Activated CD4-positive, alpha-beta memory T cell treated with anti-CD3 and anti-CD28 coated beads, Interleukin-2, amount 10 ng/mL, durations not matched to agents 7 days and 5 days (primary cell): Measurements from ENCODE around the gene ULBP3. TPM values are rescaled to one million over a fixed set of nuclear protein-coding genes. Genes with fewer than 3 reads are reported as not detected.
"Not testable (repeated sequence)": the region's sequence is repeated elsewhere in the genome, so short reads cannot be mapped to it uniquely, and the experiment has no call there.

Experiments
- CTCF ChIA-PET: fragments of 350-600 bp; sonication (Branson Sonifier 250); formaldehyde crosslinking; loops from one replicate; lab custom pipeline; 2021; ENCODE audit warnings: antibody characterized with exemption, inconsistent platforms; lab: Charles Lee
- POLR2A ChIA-PET: fragments of 350-600 bp; sonication (Branson Sonifier 250); formaldehyde crosslinking; loops from one replicate; lab custom pipeline; 2021; ENCODE audit warnings: antibody characterized with exemption; lab: Charles Lee
- DNase-seq: peaks from one replicate; pipeline ENCODE4 v3.0.0-alpha.2; 2020
- H3K27ac Mint-ChIP-seq: one replicate; pipeline ENCODE4 v1.8.0; 2021; ENCODE audit warnings: mild to moderate bottlenecking, mixed read lengths
- H3K27me3 Mint-ChIP-seq: one replicate; pipeline ENCODE4 v1.8.0; 2021; ENCODE audit warnings: mixed read lengths
- H3K36me3 Mint-ChIP-seq: one replicate; pipeline ENCODE4 v1.8.0; 2021; ENCODE audit warnings: low read depth, mixed read lengths
- H3K4me1 Mint-ChIP-seq: one replicate; pipeline ENCODE4 v1.8.0; 2021; ENCODE audit warnings: mixed read lengths
- H3K4me3 Mint-ChIP-seq: one replicate; pipeline ENCODE4 v1.8.0; 2021; ENCODE audit warnings: mild to moderate bottlenecking, mixed read lengths
- H3K9me3 Mint-ChIP-seq: one replicate; pipeline ENCODE4 v1.8.0; 2021; ENCODE audit warnings: mixed read lengths
- total RNA-seq, 2 experiments: library from RNA; stranded (reverse); gene quantifications; one replicate each; pipeline ENCODE4 v1.2.3, GENCODE V29; 2021

The ULBP3 gene
- total RNA-seq, 2 experiments from 2014 or later: 2.2 to 3.5 TPM

DNA sequence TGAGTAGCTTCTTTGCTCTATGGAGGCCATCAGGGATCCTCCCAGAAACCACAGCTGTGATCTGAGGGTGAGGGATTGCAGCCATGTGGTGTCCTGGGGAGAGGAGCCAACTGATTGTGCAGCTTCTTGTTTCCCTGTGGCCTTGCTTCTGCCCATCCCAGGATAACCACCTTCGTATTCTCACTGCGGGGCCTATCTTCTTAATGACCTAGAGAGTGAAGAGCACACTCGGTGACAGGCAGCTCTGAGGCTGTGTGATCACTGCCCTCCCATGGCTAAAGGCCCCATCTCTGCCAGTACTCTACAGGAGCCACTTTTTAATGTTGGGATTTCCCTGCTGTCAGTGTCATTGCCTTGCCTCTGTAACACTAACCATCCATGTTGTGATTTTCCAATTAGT lies 38.3 kb downstream of the ULBP3 start:
- no peak overlapping the region for H3K4me3 Mint-ChIP-seq
- ChIA-PET POLR2A (no interaction called here), CTCF (no interaction called here)
- peaks cover 2% of the 10 kb centered on the region for H3K4me1 Mint-ChIP-seq
- H3K36me3 Mint-ChIP-seq: no peaks in the 10 kb centered on the region
- H3K27ac Mint-ChIP-seq: no peak overlapping the region
- DNase-seq: no peak
- H3K9me3 Mint-ChIP-seq: no peaks in the 10 kb centered on the region
- H3K27me3 Mint-ChIP-seq: peaks cover 73% of the 10 kb centered on the region

DNA sequence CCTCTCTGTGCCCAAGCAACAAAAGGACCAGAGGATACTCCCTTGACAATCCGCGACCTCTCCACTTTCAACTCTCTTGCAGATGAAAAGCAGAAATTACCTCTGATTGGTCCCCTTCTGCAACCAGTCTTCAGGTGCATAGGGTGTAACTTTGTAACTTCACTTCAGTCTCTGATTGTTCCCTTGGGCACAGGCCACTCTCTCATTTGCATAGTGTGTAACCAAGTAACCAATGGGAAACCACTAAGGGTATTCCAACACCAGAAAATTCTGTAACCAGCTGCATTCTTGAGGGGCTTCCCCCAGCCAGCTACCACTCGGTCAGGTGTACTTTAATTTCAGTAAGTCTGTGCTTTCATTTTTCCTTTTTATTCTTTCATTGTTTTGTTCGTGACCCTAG lies 39.2 kb downstream of the ULBP3 start:
- H3K27me3 Mint-ChIP-seq: peaks cover 76% of the 10 kb centered on the region

DNA sequence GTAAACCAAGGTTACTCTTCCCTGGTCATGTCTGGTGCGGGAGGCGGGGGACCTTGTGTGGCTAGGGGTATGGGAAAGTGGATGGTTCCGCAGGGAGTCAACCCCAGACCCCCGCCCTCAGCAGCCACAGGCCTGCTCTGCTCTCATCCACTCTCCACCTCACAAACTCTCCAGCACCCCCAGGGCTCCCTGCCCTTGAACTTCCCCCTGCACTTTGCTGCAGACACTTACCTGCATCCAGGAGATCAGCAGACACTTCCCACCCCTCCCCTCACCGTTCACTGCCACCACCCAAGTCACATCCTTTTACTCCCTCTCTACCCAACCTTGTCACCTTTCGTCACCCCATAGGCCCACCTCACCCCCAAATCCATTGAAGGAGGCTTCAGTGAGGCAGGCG lies 39.6 kb downstream of the ULBP3 start:
- CTCF ChIA-PET: no interaction called here
- POLR2A ChIA-PET: no interaction called here
- Mint-ChIP-seq H3K4me1 (peaks cover 7% of the 10 kb centered on the region), H3K9me3 (no peaks in the 10 kb centered on the region), H3K27ac (no peak overlapping the region), H3K36me3 (no peaks in the 10 kb centered on the region), H3K4me3 (no peak overlapping the region), H3K27me3 (peaks cover 76% of the 10 kb centered on the region)
- DNase-seq: no peak

More for the DNA sequence above, 39.2 kb downstream of the ULBP3 start:
- Mint-ChIP-seq H3K4me3 (no peak overlapping the region), H3K9me3 (no peaks in the 10 kb centered on the region), H3K4me1 (peaks cover 7% of the 10 kb centered on the region), H3K36me3 (no peaks in the 10 kb centered on the region), H3K27ac (no peak overlapping the region)
- no peak for DNase-seq
- CTCF ChIA-PET: no interaction called here
- POLR2A ChIA-PET: no interaction called here

DNA sequence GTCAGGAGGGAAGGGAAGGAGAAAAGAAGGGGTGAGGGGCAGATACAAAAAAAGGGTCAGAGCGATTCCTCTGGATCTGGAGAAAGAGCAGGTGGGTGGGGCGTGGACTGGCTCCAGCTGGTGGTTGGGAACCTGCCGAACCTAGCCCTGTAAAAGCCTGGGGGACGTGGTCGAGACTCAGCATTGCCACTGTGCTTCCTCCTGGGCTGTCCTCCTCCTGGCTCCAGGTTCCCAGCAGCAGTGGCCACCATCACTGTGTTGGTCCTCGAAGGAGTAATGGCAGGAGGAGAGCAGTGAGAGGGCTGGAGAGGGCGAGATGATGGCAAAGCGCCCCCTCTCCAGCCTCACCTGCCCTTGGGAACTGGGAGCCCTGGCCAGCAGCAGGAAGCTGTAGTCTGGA lies 40.1 kb downstream of the ULBP3 start:
- no peak for DNase-seq
- CTCF ChIA-PET: no interaction called here
- Mint-ChIP-seq H3K27ac (no peak overlapping the region), H3K9me3 (no peaks in the 10 kb centered on the region), H3K4me3 (no peak overlapping the region), H3K4me1 (peaks cover 7% of the 10 kb centered on the region), H3K36me3 (no peaks in the 10 kb centered on the region), H3K27me3 (peaks cover 76% of the 10 kb centered on the region)
- POLR2A ChIA-PET: no interaction called here

DNA sequence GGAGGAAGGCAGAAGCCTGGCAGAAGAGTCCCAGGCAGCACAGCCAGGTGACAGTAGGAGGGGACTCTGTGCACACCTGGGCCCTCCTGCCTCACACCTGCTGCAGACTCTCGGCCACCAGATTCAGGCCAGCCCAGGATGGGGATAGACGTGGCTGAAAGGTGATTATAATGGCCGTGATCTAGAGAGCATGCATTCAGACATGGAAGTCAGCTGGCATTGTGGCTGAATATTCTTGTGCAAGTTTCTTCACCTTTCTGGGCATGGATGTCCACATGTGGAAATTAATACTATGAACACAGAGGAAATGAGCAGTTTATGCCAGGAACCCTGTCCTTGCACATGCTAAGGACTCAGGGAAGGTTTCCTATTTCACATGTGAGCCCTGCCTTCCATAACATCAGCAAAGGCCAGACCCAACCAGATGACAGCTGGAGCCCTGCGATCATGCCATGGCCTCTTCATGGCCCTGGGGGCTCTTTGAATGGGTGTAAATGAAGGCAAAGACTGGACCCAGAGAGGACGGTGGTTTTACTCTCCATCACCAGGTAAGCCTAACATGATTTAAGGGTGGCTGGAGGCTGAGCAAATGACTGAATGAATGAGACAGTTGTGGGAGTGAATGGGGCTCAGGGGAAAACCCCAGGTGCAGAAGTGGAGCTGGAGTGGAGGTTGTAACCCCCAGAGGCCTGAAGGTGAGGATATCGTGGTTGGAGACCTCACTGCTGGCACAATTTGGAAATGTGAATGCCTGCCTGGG lies 40.9 kb downstream of the ULBP3 start:
- DNase-seq: no peak
- Mint-ChIP-seq H3K9me3 (no peaks in the 10 kb centered on the region), H3K27ac (no peak overlapping the region), H3K36me3 (no peaks in the 10 kb centered on the region), H3K4me1 (peaks cover 7% of the 10 kb centered on the region), H3K4me3 (no peak overlapping the region), H3K27me3 (peaks cover 73% of the 10 kb centered on the region)
- POLR2A ChIA-PET: no interaction called here
- CTCF ChIA-PET: no interaction called here

DNA sequence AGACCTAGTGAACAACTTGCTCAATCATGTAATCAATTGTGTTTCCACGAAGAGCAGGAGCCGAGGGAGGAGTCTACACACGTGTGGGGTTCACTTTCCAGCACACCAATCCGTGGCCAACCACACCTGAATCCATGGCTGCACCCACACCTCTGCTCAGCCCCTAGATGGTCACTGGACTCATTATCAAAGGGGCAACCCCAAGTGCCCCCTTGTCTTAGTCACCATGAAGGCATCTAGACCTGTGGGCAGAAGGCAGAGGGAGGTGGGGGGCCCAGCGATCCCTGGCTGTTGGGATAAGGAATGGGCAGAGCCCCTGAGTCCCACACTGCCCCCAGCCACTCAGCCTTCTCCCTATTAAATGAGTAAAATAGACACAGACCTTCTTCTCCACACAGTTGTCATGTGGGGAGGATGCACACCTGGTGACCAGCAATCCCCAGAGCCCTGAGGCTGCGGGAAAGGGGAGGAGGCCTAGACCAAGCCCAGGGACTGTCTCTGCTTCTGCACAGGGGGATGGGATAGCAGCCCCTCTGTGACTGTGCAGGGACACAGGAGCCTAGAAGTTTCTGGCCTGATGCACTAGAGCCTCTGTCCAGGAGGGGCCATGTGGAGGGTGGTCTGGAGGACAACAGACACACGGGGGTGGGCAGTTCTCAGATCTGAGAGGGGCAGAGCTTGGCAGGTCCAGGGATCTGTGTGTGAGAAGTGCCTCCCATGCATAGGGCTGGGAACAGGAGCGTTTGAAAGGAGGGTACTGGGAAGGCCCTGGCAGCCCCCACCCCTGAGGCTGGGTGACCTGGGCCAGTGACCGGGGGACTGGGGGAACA lies 41.7 kb downstream of the ULBP3 start:
- Mint-ChIP-seq H3K4me3 (no peak overlapping the region), H3K27me3 (peaks cover 68% of the 10 kb centered on the region), H3K9me3 (no peaks in the 10 kb centered on the region), H3K4me1 (peaks cover 7% of the 10 kb centered on the region), H3K27ac (no peak overlapping the region), H3K36me3 (no peaks in the 10 kb centered on the region)
- POLR2A ChIA-PET: no interaction called here
- CTCF ChIA-PET: no interaction called here
- no peak for DNase-seq

DNA sequence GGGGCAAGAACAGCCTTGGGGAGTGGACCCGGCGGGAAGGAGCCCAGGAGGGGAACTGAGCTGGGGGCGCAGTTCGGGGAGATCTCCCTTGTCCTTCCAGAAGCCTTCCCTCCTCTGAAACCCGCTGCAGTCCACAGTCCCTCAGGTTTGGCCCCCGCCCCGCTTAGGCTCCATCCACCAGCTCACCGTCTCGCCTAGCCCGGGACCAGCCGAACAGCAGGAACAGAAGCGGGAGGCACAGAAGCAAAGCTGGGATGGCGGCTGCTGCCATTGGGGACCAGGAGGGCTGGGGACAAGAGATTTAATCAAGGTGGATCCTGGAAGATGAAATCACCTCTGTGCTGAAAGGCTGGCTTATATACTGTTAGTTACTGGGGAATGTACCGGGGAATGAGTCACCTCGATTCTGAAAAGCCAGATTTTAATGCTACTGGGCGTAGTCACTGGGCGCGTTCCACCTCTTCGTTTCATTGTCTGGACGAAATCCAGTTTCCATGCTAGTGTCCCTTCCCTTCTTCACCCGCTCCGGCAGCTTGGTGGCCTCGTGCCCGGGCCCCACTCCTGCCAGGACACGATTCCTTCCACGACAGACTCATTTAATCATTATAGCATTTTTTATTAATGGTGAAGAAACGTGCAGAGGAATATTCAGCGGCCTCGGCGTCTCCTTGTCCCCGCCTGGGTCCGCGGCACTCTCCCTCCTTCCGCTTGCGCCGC lies 43.6 kb downstream of the ULBP3 start, which contains the start of gene RAET1L:
TSS of gene RAET1L (minus strand) at position 332 of the 717 bp plus-strand sequence. CDS start at position 271, 61 bp downstream.
- DNase-seq: no peak
- ChIA-PET CTCF (interaction anchor here (0.7 kb wide), 1 partner anchor 9 kb away, joined by 4 read pairs; no protein-coding TSS in a partner anchor), POLR2A (no interaction called here)
- Mint-ChIP-seq H3K36me3 (no peaks in the 10 kb centered on the region), H3K9me3 (no peaks in the 10 kb centered on the region), H3K27ac (no peak within 1 kb of the TSS), H3K4me1 (peaks cover 7% of the 10 kb centered on the region), H3K27me3 (peaks cover 64% of the 10 kb centered on the region), H3K4me3 (no peak within 1 kb of the TSS)

DNA sequence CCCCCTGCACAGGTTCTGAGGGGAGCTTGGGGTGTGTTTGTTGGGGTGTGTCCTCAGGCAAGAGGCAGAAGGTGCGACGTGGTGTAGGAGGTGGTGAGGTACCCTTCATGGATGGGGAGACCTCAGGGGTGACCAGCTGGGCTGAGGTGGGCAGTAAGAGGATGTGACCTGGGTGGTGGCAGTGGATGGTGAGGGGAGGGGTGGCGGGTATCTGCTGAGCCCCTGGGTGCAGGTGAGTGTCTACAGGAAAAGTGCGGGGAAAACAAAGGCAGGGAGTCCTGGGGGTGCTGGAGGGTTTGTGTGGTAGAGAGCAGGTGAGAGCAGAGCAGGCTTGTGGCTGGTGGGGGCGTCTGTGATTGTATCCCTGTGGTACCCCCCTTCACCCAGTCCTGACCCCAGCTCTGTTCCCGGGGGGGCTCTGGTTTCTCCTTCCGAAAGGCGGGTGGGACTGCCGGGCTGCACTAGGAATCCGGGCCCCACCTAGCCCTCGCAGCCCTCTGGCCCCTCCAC lies 44.2 kb downstream of the ULBP3 start:
- ChIA-PET POLR2A (no interaction called here), CTCF (no interaction called here)
- Mint-ChIP-seq H3K4me3 (no peak overlapping the region), H3K36me3 (no peaks in the 10 kb centered on the region), H3K27ac (no peak overlapping the region), H3K27me3 (peaks cover 63% of the 10 kb centered on the region), H3K4me1 (peaks cover 7% of the 10 kb centered on the region), H3K9me3 (no peaks in the 10 kb centered on the region)
- DNase-seq: no peak

DNA sequence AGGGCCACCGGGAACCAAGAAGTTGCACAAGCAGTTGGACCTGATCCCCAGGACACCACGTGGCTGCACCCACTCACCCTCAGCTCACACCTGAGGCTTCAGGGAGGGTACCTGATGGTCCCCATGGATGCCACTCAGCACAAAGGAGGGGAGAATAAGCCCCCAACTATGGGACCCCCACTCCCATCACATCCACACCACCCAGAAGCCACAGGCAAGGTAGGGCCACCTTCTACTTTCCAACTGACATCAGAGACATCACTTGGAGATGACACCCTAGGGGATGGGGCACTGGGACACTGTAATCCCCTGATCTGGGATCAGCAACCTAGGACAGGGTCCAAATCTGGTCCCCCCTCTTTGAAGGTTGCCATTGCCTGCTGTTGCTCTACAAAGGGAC lies 44.9 kb downstream of the ULBP3 start:
- peaks cover 68% of the 10 kb centered on the region for H3K27me3 Mint-ChIP-seq
- CTCF ChIA-PET, H3K4me3 Mint-ChIP-seq, POLR2A ChIA-PET, H3K4me1 Mint-ChIP-seq, DNase-seq, H3K27ac Mint-ChIP-seq, H3K9me3 Mint-ChIP-seq, H3K36me3 Mint-ChIP-seq: not testable (repeated sequence)

DNA sequence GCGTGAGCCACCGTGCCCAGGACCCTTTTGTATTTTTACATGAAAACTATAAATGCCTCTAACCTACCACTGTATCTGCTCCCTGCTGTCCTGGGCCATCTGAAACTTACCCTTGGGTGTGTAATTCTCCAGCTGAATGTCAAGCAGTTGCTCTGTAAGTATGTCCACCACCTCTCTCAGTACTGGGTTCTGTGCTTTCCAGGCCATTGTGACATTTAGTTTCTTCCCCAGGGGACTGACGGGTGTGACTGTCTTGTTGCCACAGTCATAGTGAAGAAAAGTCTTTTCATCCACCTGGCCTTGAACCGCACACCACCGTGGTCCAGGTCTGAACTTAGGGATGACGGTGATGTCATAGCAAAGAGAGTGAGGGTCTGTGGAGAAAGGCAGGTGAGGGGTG lies 47.1 kb downstream of the ULBP3 start:
- H3K9me3 Mint-ChIP-seq, POLR2A ChIA-PET, DNase-seq, H3K4me3 Mint-ChIP-seq, CTCF ChIA-PET, H3K4me1 Mint-ChIP-seq, H3K27ac Mint-ChIP-seq, H3K36me3 Mint-ChIP-seq: not testable (repeated sequence)
- peaks cover 66% of the 10 kb centered on the region for H3K27me3 Mint-ChIP-seq

DNA sequence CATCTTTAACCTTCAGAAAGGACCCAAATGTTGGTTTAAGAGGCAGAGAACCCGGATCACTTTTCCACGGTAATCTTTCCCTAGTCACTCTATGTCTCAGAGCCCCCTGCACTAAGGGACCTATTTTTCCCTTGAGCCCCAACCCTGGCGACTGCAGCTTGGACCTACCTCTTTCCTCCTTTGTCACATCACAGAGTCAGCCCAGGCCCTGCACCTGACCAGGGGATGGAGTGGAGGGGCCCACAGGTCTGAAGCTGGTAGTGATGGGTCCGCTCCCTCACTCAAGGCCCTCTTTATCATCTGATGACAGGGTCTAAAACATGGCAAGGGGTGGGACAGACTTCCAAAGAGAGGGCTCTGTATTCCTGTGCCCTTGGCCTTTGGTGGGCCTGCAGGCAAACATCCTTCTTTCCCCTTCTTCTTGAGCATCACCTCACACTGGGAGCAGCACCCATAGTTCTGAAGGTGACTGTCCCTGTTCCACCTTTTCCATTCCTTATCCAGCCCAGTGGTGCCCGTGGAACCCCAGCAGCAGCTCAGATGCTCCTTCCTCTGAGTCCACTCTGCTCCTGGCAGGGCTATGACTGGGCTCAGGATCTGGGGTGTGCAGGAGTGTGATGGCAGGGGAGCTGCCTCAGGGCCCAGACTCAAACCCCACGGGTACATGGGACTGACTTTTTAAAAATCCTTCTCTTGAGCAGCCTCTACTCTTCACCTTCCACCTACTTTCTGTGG lies 49.9 kb downstream of the ULBP3 start:
- H3K27me3 Mint-ChIP-seq: peaks cover 62% of the 10 kb centered on the region
- H3K4me3 Mint-ChIP-seq: no peak overlapping the region

DNA sequence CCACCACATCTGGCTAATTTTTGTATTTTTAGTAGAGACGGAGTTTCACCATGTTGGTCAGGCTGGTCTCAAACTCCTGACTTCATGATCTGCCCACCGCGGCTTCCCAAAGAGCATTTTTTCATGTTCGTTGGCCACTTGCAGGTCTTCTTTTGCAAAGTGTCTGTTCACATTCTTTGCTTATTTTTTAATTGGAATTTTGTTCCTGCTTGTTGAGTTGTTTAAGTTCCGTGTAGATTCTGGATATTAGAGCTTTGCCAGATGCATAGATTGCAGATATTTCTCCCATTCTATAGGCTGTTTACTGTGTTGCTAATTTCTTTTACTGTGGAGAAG lies 51.8 kb downstream of the ULBP3 start:
- ChIA-PET CTCF (interaction anchor here (0.7 to 2.2 kb wide), 18 partner anchors 8 to 185 kb away, joined by 3 to 21 read pairs (median 4); partner anchors contain the start of genes RAET1L and ULBP1), POLR2A (interaction anchor here (1.0 to 1.3 kb wide), 3 partner anchors 10 to 88 kb away, joined by 3 to 4 read pairs (median 3); no protein-coding TSS in a partner anchor)
- not testable (repeated sequence) for H3K4me3 Mint-ChIP-seq, H3K36me3 Mint-ChIP-seq, H3K9me3 Mint-ChIP-seq, H3K27ac Mint-ChIP-seq, DNase-seq
- H3K4me1 Mint-ChIP-seq: peaks cover 28% of the 10 kb centered on the region
- H3K27me3 Mint-ChIP-seq: peaks cover 72% of the 10 kb centered on the region

More for the DNA sequence above, 49.9 kb downstream of the ULBP3 start:
- H3K9me3 Mint-ChIP-seq: no peaks in the 10 kb centered on the region
- H3K27ac Mint-ChIP-seq: no peak overlapping the region
- POLR2A ChIA-PET: no interaction called here
- CTCF ChIA-PET: interaction anchor here (0.7 kb wide), 1 partner anchor 178 kb away, joined by 3 read pairs; no protein-coding TSS in a partner anchor
- no peaks in the 10 kb centered on the region for H3K36me3 Mint-ChIP-seq
- no peak for DNase-seq
- H3K4me1 Mint-ChIP-seq: peaks cover 24% of the 10 kb centered on the region
